Measurements from ENCODE around the gene MSL1. TPM values are rescaled to one million over a fixed set of nuclear protein-coding genes. Genes with fewer than 3 reads are reported as not detected.

Gene MSL1
- total RNA-seq, 4 donors from 2014 or later, result 86.3 to 207 (median 117) TPM

- DNase-seq, result no peak
- Histone ChIP-seq H3K27me3 (no peaks in the 10 kb centered on the region), H3K9me3 (no peaks in the 10 kb centered on the region), H3K4me1 (no peaks in the 10 kb centered on the region), H3K4me3 (no peak overlapping the region), H3K27ac (no peak overlapping the region), H3K36me3 (peaks cover 0 to 74% (median 0%) of the 10 kb centered on the region in 3 donors)
- no peak for TF ChIP-seq POLR2A (IDR thresholded peaks at IDR 0.05)
- TF ChIP-seq, protein P1, sequence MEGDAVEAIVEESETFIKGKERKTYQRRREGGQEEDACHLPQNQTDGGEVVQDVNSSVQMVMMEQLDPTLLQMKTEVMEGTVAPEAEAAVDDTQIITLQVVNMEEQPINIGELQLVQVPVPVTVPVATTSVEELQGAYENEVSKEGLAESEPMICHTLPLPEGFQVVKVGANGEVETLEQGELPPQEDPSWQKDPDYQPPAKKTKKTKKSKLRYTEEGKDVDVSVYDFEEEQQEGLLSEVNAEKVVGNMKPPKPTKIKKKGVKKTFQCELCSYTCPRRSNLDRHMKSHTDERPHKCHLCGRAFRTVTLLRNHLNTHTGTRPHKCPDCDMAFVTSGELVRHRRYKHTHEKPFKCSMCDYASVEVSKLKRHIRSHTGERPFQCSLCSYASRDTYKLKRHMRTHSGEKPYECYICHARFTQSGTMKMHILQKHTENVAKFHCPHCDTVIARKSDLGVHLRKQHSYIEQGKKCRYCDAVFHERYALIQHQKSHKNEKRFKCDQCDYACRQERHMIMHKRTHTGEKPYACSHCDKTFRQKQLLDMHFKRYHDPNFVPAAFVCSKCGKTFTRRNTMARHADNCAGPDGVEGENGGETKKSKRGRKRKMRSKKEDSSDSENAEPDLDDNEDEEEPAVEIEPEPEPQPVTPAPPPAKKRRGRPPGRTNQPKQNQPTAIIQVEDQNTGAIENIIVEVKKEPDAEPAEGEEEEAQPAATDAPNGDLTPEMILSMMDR (IDR thresholded peaks at IDR 0.05), result no peak
Measured at GRCh38 chr17:40084477-40084876, 37.3 kb upstream of the MSL1 start.

DNA sequence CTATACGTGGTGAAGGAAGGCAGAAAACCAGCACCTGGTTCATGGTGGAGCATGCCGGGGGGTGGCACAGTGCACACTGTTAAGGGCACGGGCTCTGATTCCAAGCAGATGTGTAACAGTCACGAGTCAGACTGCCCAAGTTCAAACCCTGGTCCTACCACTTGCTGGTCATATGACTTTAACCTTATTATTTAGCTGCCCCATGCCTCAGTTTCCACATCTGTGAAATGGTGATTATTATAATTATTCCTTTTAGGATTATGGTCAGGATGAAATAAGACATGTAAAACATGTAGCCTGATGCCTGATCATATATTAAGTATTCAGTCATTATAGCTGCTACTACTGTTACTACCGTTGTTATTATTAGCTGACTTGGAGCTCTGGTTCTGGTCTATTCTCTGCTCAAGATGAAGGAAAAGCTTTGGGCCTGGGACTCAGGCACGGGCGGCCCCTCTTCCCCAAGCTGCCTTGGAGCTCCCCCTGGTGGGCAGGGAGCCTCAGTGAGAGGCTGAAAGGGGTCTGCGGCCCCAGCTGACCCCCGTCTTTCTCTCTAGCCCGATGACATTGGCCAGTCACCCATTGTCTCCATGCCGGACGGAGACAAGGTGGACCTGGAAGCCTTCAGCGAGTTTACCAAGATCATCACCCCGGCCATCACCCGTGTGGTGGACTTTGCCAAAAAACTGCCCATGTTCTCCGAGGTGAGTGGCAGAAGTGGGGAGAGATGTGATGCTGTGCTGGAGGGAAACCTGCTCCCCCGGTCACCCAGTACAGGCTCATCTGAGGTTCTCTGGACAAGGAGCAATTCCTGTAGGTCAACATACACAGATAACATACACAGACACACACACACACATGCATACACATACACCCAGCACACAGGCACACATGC, 35.4 kb upstream of the MSL1 start:
- Histone ChIP-seq H3K4me1 (peaks cover 0 to 4% (median 0%) of the 10 kb centered on the region in 4 donors), H3K9me3 (no peaks in the 10 kb centered on the region), H3K27ac (no peak overlapping the region), H3K4me3 (no peak overlapping the region), H3K27me3 (no peaks in the 10 kb centered on the region), H3K36me3 (peaks cover 0 to 73% (median 0%) of the 10 kb centered on the region in 3 donors)
- peak in 2 of 3 donors; percentile 69 to 77 for DNase-seq
- TF ChIP-seq, protein P1 (IDR thresholded peaks at IDR 0.05), result peak; percentile 61 to 82 (median 78)
- no peak for TF ChIP-seq POLR2A (IDR thresholded peaks at IDR 0.05)

DNA sequence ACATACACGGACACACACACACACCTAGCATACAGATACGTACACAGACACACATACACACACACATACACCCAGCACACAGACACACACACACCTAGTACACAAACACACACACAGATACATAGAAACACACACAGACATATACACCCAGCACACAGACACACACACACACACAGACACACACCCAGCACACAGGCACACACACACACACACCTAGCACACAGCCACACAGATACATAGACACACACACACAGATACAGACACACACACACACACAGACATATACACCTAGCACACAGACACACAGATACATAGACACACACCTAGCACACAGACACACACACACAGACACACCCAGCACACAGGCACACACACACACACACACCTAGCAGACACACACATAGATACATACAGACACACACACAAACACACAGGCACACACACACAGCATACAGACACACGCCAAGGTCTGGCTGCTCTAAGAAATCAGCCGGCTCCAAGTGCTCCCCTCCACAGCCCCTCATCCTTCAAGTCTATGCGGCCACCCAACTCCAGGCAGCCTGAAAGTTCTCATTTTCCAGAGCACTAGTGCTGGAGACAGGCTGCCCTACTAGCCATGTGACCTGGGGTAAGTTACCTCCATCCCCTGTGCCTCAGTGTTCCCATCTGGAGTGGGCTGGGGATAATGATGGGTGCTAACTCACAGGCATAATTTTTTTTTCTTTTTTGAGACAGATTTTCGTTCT, 34.5 kb upstream of the MSL1 start:
- no peak for DNase-seq
- TF ChIP-seq, protein P1 (IDR thresholded peaks at IDR 0.05), result no peak
- TF ChIP-seq POLR2A (IDR thresholded peaks at IDR 0.05), result no peak
- Histone ChIP-seq H3K4me1 (peaks cover 0 to 11% (median 0%) of the 10 kb centered on the region in 4 donors), H3K9me3 (no peaks in the 10 kb centered on the region), H3K27ac (no peak overlapping the region), H3K4me3 (no peak overlapping the region), H3K27me3 (no peaks in the 10 kb centered on the region), H3K36me3 (peaks cover 0 to 73% (median 0%) of the 10 kb centered on the region in 3 donors)

DNA sequence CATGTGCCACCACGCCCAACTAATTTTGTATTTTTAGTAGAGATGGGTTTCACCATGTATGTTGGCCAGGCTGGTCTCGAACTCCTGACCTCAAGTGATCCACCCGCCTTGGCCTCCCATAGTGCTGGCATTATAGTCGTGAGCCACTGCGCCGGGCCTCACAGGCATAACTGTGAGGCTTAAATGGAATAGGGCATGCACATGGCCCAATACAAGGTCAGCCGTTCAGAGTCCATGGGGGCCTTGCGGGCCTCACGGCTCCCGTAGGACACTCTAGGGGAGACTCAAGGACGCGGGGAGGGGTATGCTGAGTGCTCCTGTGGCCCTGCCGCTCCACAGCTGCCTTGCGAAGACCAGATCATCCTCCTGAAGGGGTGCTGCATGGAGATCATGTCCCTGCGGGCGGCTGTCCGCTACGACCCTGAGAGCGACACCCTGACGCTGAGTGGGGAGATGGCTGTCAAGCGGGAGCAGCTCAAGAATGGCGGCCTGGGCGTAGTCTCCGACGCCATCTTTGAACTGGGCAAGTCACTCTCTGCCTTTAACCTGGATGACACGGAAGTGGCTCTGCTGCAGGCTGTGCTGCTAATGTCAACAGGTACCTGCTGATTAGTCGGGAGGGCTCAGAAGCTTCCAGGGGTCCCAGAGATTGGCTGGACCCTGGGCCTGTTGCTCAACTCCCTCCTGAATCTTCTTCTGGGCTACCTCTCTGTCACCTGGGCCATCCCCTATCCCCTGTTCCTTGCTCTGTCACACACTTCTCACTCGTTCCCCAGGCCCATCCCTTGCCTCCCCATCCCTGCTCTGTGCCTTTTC, 33.7 kb upstream of the MSL1 start:
- TF ChIP-seq, protein P1 (IDR thresholded peaks at IDR 0.05), result no peak
- no peak for TF ChIP-seq POLR2A (IDR thresholded peaks at IDR 0.05)
- Histone ChIP-seq H3K27ac (no peak overlapping the region), H3K4me1 (peaks cover 0 to 18% (median 0%) of the 10 kb centered on the region in 4 donors), H3K36me3 (peaks cover 0 to 79% (median 0%) of the 10 kb centered on the region in 3 donors), H3K27me3 (no peaks in the 10 kb centered on the region), H3K9me3 (no peaks in the 10 kb centered on the region), H3K4me3 (no peak overlapping the region)
- no peak for DNase-seq

All from Peyer's patch (tissue), 4 donors.